GM21367 (cell line): Measurements from ENCODE around the gene IL21.

Experiments used
- ATAC-seq: cut with Tn5 transposase; IDR thresholded peaks from one replicate; pipeline ENCODE4 v1.9.1; 2021; ENCODE audit not compliant: unreplicated experiment

The IL21 gene

GRCh38 chr4:122635205-122635604, 14.3 kb upstream of the IL21 start:
- peak; percentile 48 for ATAC-seq

GRCh38 chr4:122633211-122633610, 12.3 kb upstream of the IL21 start:
- no peak for ATAC-seq

GRCh38 chr4:122632396-122633143, 11.7 kb upstream of the IL21 start:
- peak; percentile 64 for ATAC-seq

GRCh38 chr4:122625156-122625555, 4.3 kb upstream of the IL21 start:
- ATAC-seq = no peak

- no peak for ATAC-seq
Measured at GRCh38 chr4:122624205-122624604, 3.3 kb upstream of the IL21 start.

- ATAC-seq = no peak
Measured at GRCh38 chr4:122623637-122624166, 2.8 kb upstream of the IL21 start.

GRCh38 chr4:122622400-122622799, 1.5 kb upstream of the IL21 start:
- ATAC-seq = no peak

GRCh38 chr4:122619611-122620010, 1.3 kb downstream of the IL21 start:
- ATAC-seq = no peak

- ATAC-seq = no peak
Measured at GRCh38 chr4:122617597-122618593, 3.0 kb downstream of the IL21 start.

- ATAC-seq = no peak
Measured at GRCh38 chr4:122616915-122617596, 3.8 kb downstream of the IL21 start.

- ATAC-seq = no peak
Measured at GRCh38 chr4:122614621-122615020, 6.2 kb downstream of the IL21 start.

- no peak for ATAC-seq
Measured at GRCh38 chr4:122612540-122612939, 8.3 kb downstream of the IL21 start.

GRCh38 chr4:122606364-122607043, 14.4 kb downstream of the IL21 start:
- no peak for ATAC-seq

GRCh38 chr4:122604146-122604545, 16.7 kb downstream of the IL21 start:
- no peak for ATAC-seq

GRCh38 chr4:122603156-122603574, 17.7 kb downstream of the IL21 start:
- ATAC-seq = no peak

GRCh38 chr4:122602277-122603142, 18.4 kb downstream of the IL21 start:
- ATAC-seq = peak; percentile 67

GRCh38 chr4:122591196-122591595, 29.7 kb downstream of the IL21 start:
- no peak for ATAC-seq

GRCh38 chr4:122588453-122589238, 32.2 kb downstream of the IL21 start:
- ATAC-seq = no peak

GRCh38 chr4:122584519-122584918, 36.3 kb downstream of the IL21 start:
- peak; percentile 50 for ATAC-seq
